A673 (cell line): Measurements from ENCODE around the gene TAAR1. TPM values are rescaled to one million over a fixed set of nuclear protein-coding genes. Genes with fewer than 3 reads are reported as not detected.
"Not testable (repeated sequence)": the region's sequence is repeated elsewhere in the genome, so short reads cannot be mapped to it uniquely, and the experiment has no call there.

Experiments used
- BruUV-seq: library from RNA; stranded (reverse); fragments of 400-500 nt; replicated peaks from 2 replicates; lab custom pipeline; 2021; lab: Mats Ljungman, UMichigan
- CTCF ChIA-PET: fragments of 300-600 bp; sonication (Branson Sonifier 250); formaldehyde crosslinking; loops from one replicate; lab custom pipeline; 2022; ENCODE audit warnings: antibody characterized with exemption; lab: Charles Lee
- POLR2A ChIA-PET: fragments of 300-600 bp; sonication (Branson Sonifier 250); formaldehyde crosslinking; loops from one replicate; lab custom pipeline; 2022; ENCODE audit warnings: antibody characterized with exemption; ENCODE audit not compliant: low non-redundant PET; lab: Charles Lee
- DNase-seq: peaks from one replicate; pipeline ENCODE4 v3.0.0-alpha.2; 2015; ENCODE audit warnings: low spot score
- H3K27ac ChIP-seq: fragments of 200-600 bp; sonication (generic); 2 replicates; pipeline ENCODE4 v1.5.1; 2016; ENCODE audit warnings: mixed run types, low read depth, mild to moderate bottlenecking, mixed read lengths, antibody characterized with exemption, low read length; ENCODE audit not compliant: poor library complexity, severe bottlenecking
- H3K27me3 ChIP-seq: fragments of 200-600 bp; sonication (generic); replicated peaks from 2 replicates; pipeline ENCODE4 v1.6.1; 2017; ENCODE audit warnings: mixed run types, low read depth, mild to moderate bottlenecking, mixed read lengths, antibody characterized with exemption, low read length; ENCODE audit not compliant: insufficient read depth, poor library complexity
- H3K36me3 ChIP-seq: fragments of 200-600 bp; sonication (generic); 2 replicates; pipeline ENCODE4 v1.6.1; 2016; ENCODE audit warnings: mixed run types, mild to moderate bottlenecking, mixed read lengths, antibody characterized with exemption, low read length; ENCODE audit not compliant: insufficient read depth, poor library complexity, severe bottlenecking
- H3K4me1 ChIP-seq: fragments of 200-600 bp; sonication (generic); 2 replicates; pipeline ENCODE4 v1.6.1; 2017; ENCODE audit warnings: mixed run types, mild to moderate bottlenecking, mixed read lengths, antibody characterized with exemption, low read length; ENCODE audit not compliant: insufficient read depth, poor library complexity, severe bottlenecking
- H3K4me3 ChIP-seq: fragments of 200-600 bp; sonication (generic); 2 replicates; pipeline ENCODE4 v1.5.1; 2016; ENCODE audit warnings: low read depth, mixed run types, mild to moderate bottlenecking, mixed read lengths, low read length; ENCODE audit not compliant: poor library complexity, severe bottlenecking
- H3K9me3 ChIP-seq: fragments of 200-600 bp; sonication (generic); 2 replicates; pipeline ENCODE4 v1.6.1; 2016; ENCODE audit warnings: mixed run types, low read depth, mild to moderate bottlenecking, mixed read lengths, antibody characterized with exemption, low read length; ENCODE audit not compliant: poor library complexity, severe bottlenecking
- EZH2 ChIP-seq: fragments of 200-600 bp; sonication (generic); IDR thresholded peaks from 2 replicates; pipeline ENCODE4 v1.6.1; 2017; ENCODE audit warnings: borderline replicate concordance, low read depth, mild to moderate bottlenecking, mixed read lengths, antibody characterized with exemption, low read length; ENCODE audit not compliant: poor library complexity, severe bottlenecking
- intact Hi-C: fragments of 100-400 bp; cut with micrococcal nuclease; formaldehyde crosslinking; loops from one replicate; pipeline ENCODE4 v1.10.0; 2022; ENCODE audit not compliant: unreplicated experiment
- total RNA-seq: library from RNA; stranded (reverse); gene quantifications from 2 replicates; pipeline ENCODE4 v1.2.3, GENCODE V29; 2021
- TF ChIP-seq, protein P1 (sequence below): fragments of 300-800, 200-600 bp; sonication (generic); conservative IDR thresholded peaks from 2 replicates; pipeline ENCODE4 v1.5.1; 2017; ENCODE audit warnings: low read depth, mild to moderate bottlenecking, antibody characterized with exemption, low read length, moderate library complexity, mixed read lengths

Gene TAAR1
- total RNA-seq, 1 experiment from 2014 or later, result not detected

DNA sequence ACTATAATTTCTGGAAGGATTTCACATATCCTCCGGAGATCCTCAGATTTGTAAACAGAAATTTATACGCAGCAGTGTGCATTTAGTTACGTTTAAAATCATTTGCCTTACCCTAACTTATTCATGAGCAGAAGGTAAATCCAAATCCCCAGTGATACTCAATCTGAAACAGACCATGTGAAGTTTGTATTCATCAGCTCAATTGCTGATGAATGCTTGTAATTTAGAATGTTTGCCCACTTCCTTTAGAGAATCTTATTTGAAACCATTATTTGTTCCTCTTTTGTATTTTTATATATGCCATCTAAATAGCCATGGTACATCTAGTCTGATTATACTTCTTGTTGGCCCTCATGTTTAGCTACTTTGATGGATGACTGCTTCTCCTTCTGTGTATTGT is 15.4 kb downstream of the TAAR1 start:
- POLR2A ChIA-PET, result no interaction called here
- peaks cover 37% of the 10 kb centered on the region for H3K27me3 ChIP-seq
- H3K27ac ChIP-seq, result no peak overlapping the region
- TF ChIP-seq, protein P1, sequence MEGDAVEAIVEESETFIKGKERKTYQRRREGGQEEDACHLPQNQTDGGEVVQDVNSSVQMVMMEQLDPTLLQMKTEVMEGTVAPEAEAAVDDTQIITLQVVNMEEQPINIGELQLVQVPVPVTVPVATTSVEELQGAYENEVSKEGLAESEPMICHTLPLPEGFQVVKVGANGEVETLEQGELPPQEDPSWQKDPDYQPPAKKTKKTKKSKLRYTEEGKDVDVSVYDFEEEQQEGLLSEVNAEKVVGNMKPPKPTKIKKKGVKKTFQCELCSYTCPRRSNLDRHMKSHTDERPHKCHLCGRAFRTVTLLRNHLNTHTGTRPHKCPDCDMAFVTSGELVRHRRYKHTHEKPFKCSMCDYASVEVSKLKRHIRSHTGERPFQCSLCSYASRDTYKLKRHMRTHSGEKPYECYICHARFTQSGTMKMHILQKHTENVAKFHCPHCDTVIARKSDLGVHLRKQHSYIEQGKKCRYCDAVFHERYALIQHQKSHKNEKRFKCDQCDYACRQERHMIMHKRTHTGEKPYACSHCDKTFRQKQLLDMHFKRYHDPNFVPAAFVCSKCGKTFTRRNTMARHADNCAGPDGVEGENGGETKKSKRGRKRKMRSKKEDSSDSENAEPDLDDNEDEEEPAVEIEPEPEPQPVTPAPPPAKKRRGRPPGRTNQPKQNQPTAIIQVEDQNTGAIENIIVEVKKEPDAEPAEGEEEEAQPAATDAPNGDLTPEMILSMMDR, result no peak
- TF ChIP-seq EZH2, result no peak
- no peak for DNase-seq
- no peaks in the 10 kb centered on the region for H3K4me1 ChIP-seq
- intact Hi-C loops, result no loop called here
- H3K36me3 ChIP-seq, result no peaks in the 10 kb centered on the region
- CTCF ChIA-PET, result interaction anchor here (1.2 kb wide), 1 partner anchor 61 kb away, joined by 6 read pairs; no protein-coding TSS in a partner anchor
- no peaks in the 10 kb centered on the region for H3K9me3 ChIP-seq
- no TSS peak for BruUV-seq
- H3K4me3 ChIP-seq, result no peak overlapping the region

DNA sequence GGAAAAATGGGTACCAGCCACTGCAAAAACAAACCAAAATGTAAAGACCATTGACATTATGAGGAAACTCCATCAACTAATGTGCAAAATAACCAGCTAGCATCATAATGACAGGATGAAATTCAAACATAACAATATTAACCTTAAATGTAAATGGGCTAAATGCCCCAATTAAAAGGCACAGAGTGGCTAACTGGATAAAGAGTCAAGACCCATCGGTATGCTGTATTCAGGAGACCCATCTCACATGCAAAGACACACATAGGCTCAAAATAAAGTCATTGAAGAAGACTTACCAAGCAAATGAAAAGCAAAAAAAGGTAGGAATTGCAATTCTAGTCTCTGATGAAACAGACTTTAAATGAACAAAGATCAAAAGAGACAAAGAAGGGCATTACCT is 21.8 kb downstream of the TAAR1 start:
- H3K4me3 ChIP-seq, H3K9me3 ChIP-seq, H3K36me3 ChIP-seq, BruUV-seq, intact Hi-C loops, CTCF ChIA-PET, DNase-seq, POLR2A ChIA-PET, H3K4me1 ChIP-seq, H3K27ac ChIP-seq: not testable (repeated sequence)
- peaks cover 33% of the 10 kb centered on the region for H3K27me3 ChIP-seq

DNA sequence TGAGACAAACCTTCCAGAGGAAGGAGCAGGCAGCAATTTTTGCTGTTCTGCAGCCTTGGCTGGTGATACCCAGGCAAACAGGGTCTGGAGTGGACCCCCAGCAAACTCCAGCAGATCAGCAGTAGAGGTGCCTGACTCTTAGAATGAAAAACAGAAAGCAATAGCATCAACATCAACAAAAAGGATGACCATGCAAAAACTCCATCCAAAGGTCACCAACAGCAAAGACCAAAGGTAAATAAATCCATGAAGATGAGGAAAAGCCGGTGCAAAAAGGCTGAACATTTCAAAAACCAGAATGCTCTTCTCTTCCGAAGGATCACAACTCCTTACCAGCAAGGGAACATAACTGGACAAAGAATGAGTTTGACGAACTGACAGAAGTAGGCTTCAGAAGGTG is 23.1 kb downstream of the TAAR1 start:
- H3K4me1 ChIP-seq, BruUV-seq, H3K9me3 ChIP-seq, H3K4me3 ChIP-seq, intact Hi-C loops, POLR2A ChIA-PET, H3K36me3 ChIP-seq, DNase-seq, H3K27ac ChIP-seq, CTCF ChIA-PET: not testable (repeated sequence)
- peaks cover 35% of the 10 kb centered on the region for H3K27me3 ChIP-seq

DNA sequence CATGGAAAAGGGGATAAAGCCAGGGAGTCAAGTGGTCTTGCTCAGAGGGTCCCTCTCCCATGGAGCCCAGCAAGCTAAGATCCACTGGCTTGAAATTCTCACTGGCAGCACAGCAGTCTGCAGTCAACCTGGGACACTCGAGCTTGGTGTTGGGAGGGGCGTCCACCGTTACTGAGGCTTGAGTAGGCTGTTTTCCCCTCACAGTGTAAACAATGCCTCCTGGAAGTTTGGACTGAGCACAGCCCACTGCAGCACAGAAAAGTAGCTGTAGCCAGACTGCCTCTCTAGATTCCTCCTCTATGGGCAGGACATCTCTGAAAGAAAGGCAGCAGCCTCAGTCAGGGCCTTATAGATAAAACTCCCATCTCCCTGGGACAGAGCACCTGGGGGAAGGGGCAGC is 23.7 kb downstream of the TAAR1 start:
- POLR2A ChIA-PET, H3K27ac ChIP-seq, DNase-seq, BruUV-seq, H3K36me3 ChIP-seq, H3K4me3 ChIP-seq, CTCF ChIA-PET, H3K9me3 ChIP-seq, H3K4me1 ChIP-seq, intact Hi-C loops: not testable (repeated sequence)
- H3K27me3 ChIP-seq, result peaks cover 36% of the 10 kb centered on the region

DNA sequence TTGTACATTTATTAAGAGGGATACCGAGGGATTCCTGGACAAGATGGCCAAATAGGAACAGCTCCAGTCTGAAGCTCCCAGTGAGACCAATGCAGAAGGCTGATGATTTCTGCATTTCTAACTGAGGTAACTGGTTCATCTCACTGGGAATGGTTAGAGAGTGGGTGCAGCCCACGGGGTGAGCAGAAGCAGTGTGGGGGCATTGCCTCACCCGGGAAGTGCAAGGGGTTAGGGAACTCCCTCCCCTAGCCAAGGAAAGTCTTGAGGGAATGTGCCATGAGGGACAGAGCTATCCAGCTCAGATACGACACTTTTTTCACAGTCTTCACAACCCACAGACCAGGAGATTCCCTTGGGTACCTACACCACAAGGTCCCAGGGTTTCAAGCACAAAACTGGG is 24.2 kb downstream of the TAAR1 start:
- BruUV-seq, result no TSS peak
- H3K27ac ChIP-seq, result no peak overlapping the region
- ChIA-PET CTCF (no interaction called here), POLR2A (no interaction called here)
- no peak overlapping the region for H3K4me3 ChIP-seq
- no peaks in the 10 kb centered on the region for H3K36me3 ChIP-seq
- no peaks in the 10 kb centered on the region for H3K4me1 ChIP-seq
- TF ChIP-seq, protein P1, result no peak
- TF ChIP-seq EZH2, result no peak
- H3K27me3 ChIP-seq, result peaks cover 37% of the 10 kb centered on the region
- no peak for DNase-seq
- intact Hi-C loops, result no loop called here
- no peaks in the 10 kb centered on the region for H3K9me3 ChIP-seq
